GM12878 (cell line): Measurements from ENCODE around the gene PDE11A. TPM values are rescaled to one million over a fixed set of nuclear protein-coding genes. Genes with fewer than 3 reads are reported as not detected.

ENCODE experiments used
- ATAC-seq: fragments of 200-7000 bp; cut with Tn5 transposase; 3 replicates; pipeline ENCODE4 v1.9.1; 2020; ENCODE audit warnings: mild to moderate bottlenecking, moderate library complexity
- BruUV-seq: library from RNA; stranded (reverse); fragments of 400-500 nt; replicated peaks from 2 replicates; lab custom pipeline; 2021; lab: Mats Ljungman, UMichigan
- CTCF ChIA-PET: fragments of 300-600 bp; sonication (Branson Sonifier 250); formaldehyde crosslinking; extraction: SDS; loops from one replicate; lab custom pipeline; 2021; ENCODE audit warnings: inconsistent platforms; lab: Yijun Ruan, JAX
- POLR2A ChIA-PET: fragments of 350-600 bp; formaldehyde crosslinking; extraction: SDS; loops from one replicate; lab custom pipeline; 2021; ENCODE audit warnings: inconsistent platforms; lab: Charles Lee
- RAD21 ChIA-PET: fragments of 300-600 bp; sonication (Branson Sonifier 250); formaldehyde crosslinking; loops from one replicate; lab custom pipeline; 2023; ENCODE audit warnings: antibody characterized with exemption; ENCODE audit not compliant: unreplicated experiment; lab: Charles Lee
- SMC1A ChIA-PET: fragments of 300-600 bp; sonication (Branson Sonifier 250); formaldehyde crosslinking; loops from one replicate; lab custom pipeline; 2023; ENCODE audit not compliant: unreplicated experiment, uncharacterized antibody; lab: Charles Lee
- DNase-seq: peaks from one replicate; pipeline ENCODE4 v3.0.0-alpha.2; 2011; ENCODE audit warnings: low read depth, low spot score
- FAIRE-seq: peaks from 3 replicates; lab custom pipeline; 2011; peaks lifted over from hg19 to GRCh38; lab: Jason Lieb, UNC
- H2AFZ ChIP-seq: 2 replicates; pipeline ENCODE4 v1.6.0; 2011; ENCODE audit warnings: low read depth, low read length, control low read depth; ENCODE audit not compliant: control insufficient read depth
- H3K27ac ChIP-seq: 2 replicates; pipeline ENCODE4 v1.5.1; 2011; ENCODE audit warnings: control low read depth; ENCODE audit not compliant: control insufficient read depth, insufficient read depth
- H3K27me3 ChIP-seq, 2 experiments: replicated peaks in 1 of 2; 2 replicates each; pipeline versions ENCODE4 v1.6.0 to v1.6.1; 2011; ENCODE audit warnings: low read length in 1 of 2; ENCODE audit not compliant: control insufficient read depth in 2 of 2, insufficient read depth in 2 of 2
- H3K36me3 ChIP-seq, 2 experiments: 2 replicates each; pipeline ENCODE4 v1.5.1; 2011; ENCODE audit warnings: low read length in 1 of 2; ENCODE audit not compliant: control insufficient read depth in 2 of 2, insufficient read depth in 2 of 2
- H3K4me1 ChIP-seq: 2 replicates; pipeline ENCODE4 v1.6.1; 2011; ENCODE audit warnings: mild to moderate bottlenecking, low read length, moderate library complexity, mixed read lengths; ENCODE audit not compliant: control insufficient read depth, insufficient read depth
- H3K4me2 ChIP-seq: 2 replicates; pipeline ENCODE4 v1.6.0; 2011; ENCODE audit warnings: control low read depth; ENCODE audit not compliant: control insufficient read depth, insufficient read depth
- H3K4me3 ChIP-seq: fragments of 200-600 bp; sonication (generic); 2 replicates; pipeline ENCODE4 v1.5.1; 2016
- H3K79me2 ChIP-seq: 2 replicates; pipeline ENCODE4 v1.6.0; 2011; ENCODE audit warnings: low read length; ENCODE audit not compliant: control insufficient read depth, insufficient read depth
- H3K9ac ChIP-seq: 2 replicates; pipeline ENCODE4 v1.8.0; 2011; ENCODE audit warnings: low read length, control low read depth, mixed read lengths; ENCODE audit not compliant: control insufficient read depth, insufficient read depth
- H3K9me3 ChIP-seq: replicated peaks from 3 replicates; pipeline ENCODE4 v1.5.1; 2011; ENCODE audit warnings: mild to moderate bottlenecking, low read length; ENCODE audit not compliant: control insufficient read depth, insufficient read depth
- H4K20me1 ChIP-seq: 2 replicates; pipeline ENCODE4 v1.6.0; 2011; ENCODE audit not compliant: control insufficient read depth, insufficient read depth
- CHD4 ChIP-seq: fragments of 200-600 bp; sonication (generic); IDR thresholded peaks from 2 replicates; pipeline ENCODE4 v1.6.1; 2016; ENCODE audit warnings: mild to moderate bottlenecking
- KLF5 ChIP-seq: fragments of 450-650 bp; IDR thresholded peaks from 2 replicates; pipeline ENCODE4 v1.6.1; 2014; ENCODE audit warnings: mild to moderate bottlenecking; ENCODE audit not compliant: partially characterized antibody
- NR2C1 ChIP-seq: fragments of 450-650 bp; IDR thresholded peaks from 2 replicates; pipeline ENCODE4 v1.6.1; 2017; ENCODE audit warnings: antibody characterized with exemption, mild to moderate bottlenecking, moderate library complexity
- RAD51 ChIP-seq: fragments of 450-650 bp; IDR thresholded peaks from 2 replicates; pipeline ENCODE4 v1.6.1; 2016; ENCODE audit warnings: moderate library complexity, mild to moderate bottlenecking, inconsistent platforms
- SIN3A ChIP-seq: IDR thresholded peaks from 2 replicates; pipeline ENCODE4 v1.6.1; 2012; ENCODE audit warnings: low read depth, low read length, improper control_type of control experiment
- WGBS: methylation state at CpG from one replicate; pipeline ENCODE4 v1.1.6; 2016; ENCODE audit warnings: low lambda C conversion rate; ENCODE audit not compliant: insufficient replicate concordance, insufficient coverage; ENCODE audit errors: missing lambda C conversion rate; 5-methylcytosine and 5-hydroxymethylcytosine counted together
- in situ Hi-C: fragments of 300-500 bp; cut with MboI; formaldehyde crosslinking; loops from 9 replicates; pipeline ENCODE4 v1.14.3; 2018; ENCODE audit warnings: mixed read lengths
- intact Hi-C: fragments of 100-400 bp; cut with micrococcal nuclease; formaldehyde crosslinking; loops from one replicate; pipeline ENCODE4 v1.14.2; 2022; ENCODE audit not compliant: unreplicated experiment
- polyA plus RNA-seq, 11 experiments: library from polyadenylated mRNA; depleted of rRNA in 4 of 11; unstranded in 6 of 11; stranded (reverse) in 5 of 11; fragments of >200 nt; fragmentation: Nextera tagmentation in 4 of 11; fragmentation: Illumina TruSeq in 1 of 11; extraction: Ambion mirVana in 4 of 11; extraction: Trizol in 1 of 11; gene quantifications; 1 replicate in 1 of 11; 2 replicates in 10 of 11; pipeline versions ENCODE4 v1.2.1 to v1.2.3, GENCODE V29; 2011 to 2016; ENCODE audit warnings: inconsistent platforms in 2 of 11, missing spikeins in 2 of 11, low read depth in 1 of 11
- total RNA-seq, 4 experiments: library from RNA; depleted of rRNA in 3 of 4; stranded (reverse); fragments of >200 nt in 3 of 4; fragmentation: Illumina TruSeq in 1 of 4; extraction: Trizol in 1 of 4; gene quantifications; 2 replicates each; pipeline versions ENCODE4 v1.2.1 to v1.2.3, GENCODE V29; 2013 to 2021
- TF ChIP-seq, protein P1 (sequence below): IDR thresholded peaks from 2 replicates; pipeline ENCODE4 v1.6.1; 2012; ENCODE audit warnings: low read depth, low read length, improper control_type of control experiment
- TF ChIP-seq, protein P2 (sequence below): IDR thresholded peaks from 2 replicates; pipeline ENCODE4 v1.6.1; 2011; ENCODE audit warnings: borderline replicate concordance, low read depth, mild to moderate bottlenecking, moderate library complexity, mixed read lengths, low read length; ENCODE audit not compliant: insufficient read depth; ENCODE audit errors: extremely low read length
- TF ChIP-seq, protein P3 (sequence below): fragments of 450-650 bp; IDR thresholded peaks from 2 replicates; pipeline ENCODE4 v1.6.1; 2017; ENCODE audit warnings: mild to moderate bottlenecking, low read depth, inconsistent platforms; ENCODE audit not compliant: poor library complexity, severe bottlenecking

PDE11A gene
- total and polyA plus RNA-seq, 10 of the 15 experiments (the other 5 are each of a cell fraction or from before 2014, with no cell fraction given) = 0.01 to 0.17 (median 0.06) TPM; not detected in 5

DNA sequence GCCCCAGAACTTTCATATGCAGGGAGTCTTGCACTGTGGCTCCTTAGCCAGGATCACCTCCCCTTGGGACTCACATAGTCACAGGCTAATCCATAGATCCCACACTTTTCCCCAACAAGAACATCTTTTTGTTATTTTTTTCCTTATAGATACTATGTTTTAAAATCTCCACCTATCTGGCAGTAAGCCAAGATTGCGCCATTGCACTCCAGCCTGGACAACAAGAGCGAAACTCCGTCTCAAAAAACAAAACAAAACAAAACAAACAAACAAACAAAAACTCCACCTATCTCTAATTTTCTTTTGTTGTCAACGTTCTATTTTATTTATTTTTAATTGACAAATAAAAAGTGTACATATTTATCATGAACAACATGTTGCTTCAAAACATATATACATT, 141.7 kb downstream of the PDE11A start (continued):
- no peak for TF ChIP-seq SIN3A
- TF ChIP-seq CHD4 = no peak

DNA sequence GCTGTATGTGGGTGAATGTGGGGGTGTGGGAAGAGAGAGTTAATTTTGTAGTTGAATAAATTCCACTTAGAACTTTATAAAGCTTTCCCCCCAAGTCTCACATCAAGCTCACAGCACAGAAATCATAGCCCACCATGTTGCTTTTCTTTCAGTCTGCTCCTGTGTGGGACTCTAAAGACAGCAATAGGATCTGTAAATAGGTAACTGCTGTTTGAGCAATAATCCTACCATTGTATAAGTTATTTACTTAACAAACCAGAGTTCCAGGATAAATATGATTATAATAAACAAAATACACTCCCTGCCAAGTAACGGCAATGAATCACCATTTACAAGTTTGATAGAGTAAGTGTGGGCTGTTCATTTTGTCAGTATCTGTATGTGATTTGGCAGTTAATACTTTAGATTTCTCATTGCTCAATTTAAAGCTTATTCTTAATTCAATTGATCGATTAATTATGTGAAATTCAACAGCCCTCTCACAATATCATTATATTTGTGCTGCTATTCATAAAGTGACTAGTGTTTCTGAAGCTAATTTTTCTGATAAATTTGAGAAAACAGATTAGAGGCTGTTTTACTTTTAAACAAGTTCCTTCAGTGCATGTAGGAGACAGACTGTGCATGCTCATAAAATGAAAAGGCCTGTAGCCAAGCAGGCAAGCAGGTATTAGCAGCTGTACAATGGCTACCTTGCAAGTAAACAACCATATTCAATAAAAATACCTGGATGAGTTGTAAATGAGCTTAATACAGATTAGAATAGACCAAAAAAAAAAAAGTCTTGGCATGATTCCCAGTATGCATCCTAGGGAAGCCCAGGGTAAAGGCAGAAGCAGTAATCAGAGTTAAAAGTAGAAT, 142.7 kb downstream of the PDE11A start:
- SMC1A ChIA-PET = no interaction called here
- in situ Hi-C loops (no loop called here), intact Hi-C loops (no loop called here)
- TF ChIP-seq RAD51 (no peak), KLF5 (no peak), NR2C1 (no peak)
- TF ChIP-seq, protein P1, sequence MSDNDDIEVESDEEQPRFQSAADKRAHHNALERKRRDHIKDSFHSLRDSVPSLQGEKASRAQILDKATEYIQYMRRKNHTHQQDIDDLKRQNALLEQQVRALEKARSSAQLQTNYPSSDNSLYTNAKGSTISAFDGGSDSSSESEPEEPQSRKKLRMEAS = no peak
- TF ChIP-seq, protein P2, sequence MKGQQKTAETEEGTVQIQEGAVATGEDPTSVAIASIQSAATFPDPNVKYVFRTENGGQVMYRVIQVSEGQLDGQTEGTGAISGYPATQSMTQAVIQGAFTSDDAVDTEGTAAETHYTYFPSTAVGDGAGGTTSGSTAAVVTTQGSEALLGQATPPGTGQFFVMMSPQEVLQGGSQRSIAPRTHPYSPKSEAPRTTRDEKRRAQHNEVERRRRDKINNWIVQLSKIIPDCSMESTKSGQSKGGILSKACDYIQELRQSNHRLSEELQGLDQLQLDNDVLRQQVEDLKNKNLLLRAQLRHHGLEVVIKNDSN = no peak
- TF ChIP-seq, protein P3, sequence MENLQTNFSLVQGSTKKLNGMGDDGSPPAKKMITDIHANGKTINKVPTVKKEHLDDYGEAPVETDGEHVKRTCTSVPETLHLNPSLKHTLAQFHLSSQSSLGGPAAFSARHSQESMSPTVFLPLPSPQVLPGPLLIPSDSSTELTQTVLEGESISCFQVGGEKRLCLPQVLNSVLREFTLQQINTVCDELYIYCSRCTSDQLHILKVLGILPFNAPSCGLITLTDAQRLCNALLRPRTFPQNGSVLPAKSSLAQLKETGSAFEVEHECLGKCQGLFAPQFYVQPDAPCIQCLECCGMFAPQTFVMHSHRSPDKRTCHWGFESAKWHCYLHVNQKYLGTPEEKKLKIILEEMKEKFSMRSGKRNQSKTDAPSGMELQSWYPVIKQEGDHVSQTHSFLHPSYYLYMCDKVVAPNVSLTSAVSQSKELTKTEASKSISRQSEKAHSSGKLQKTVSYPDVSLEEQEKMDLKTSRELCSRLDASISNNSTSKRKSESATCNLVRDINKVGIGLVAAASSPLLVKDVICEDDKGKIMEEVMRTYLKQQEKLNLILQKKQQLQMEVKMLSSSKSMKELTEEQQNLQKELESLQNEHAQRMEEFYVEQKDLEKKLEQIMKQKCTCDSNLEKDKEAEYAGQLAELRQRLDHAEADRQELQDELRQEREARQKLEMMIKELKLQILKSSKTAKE = no peak
- Histone ChIP-seq H3K4me2 (no peak overlapping the region), H3K27ac (no peak overlapping the region), H2AFZ (no peak overlapping the region), H3K27me3 (no peaks in the 10 kb centered on the region), H3K79me2 (no peaks in the 10 kb centered on the region), H3K4me3 (no peak overlapping the region), H3K36me3 (no peaks in the 10 kb centered on the region), H3K4me1 (no peaks in the 10 kb centered on the region), H3K9ac (no peak overlapping the region), H4K20me1 (no peaks in the 10 kb centered on the region), H3K9me3 (no peaks in the 10 kb centered on the region)
- BruUV-seq = no TSS peak
- POLR2A ChIA-PET = no interaction called here
- FAIRE-seq (no peak), DNase-seq (no peak), ATAC-seq (no peak)
- CTCF ChIA-PET = no interaction called here
- RAD21 ChIA-PET = no interaction called here
- WGBS = 46% methylated on average over 2 of the region's 2 CpGs
